GM12873 (cell line): ENCODE results near the gene ZNF638.

Experiments
- TF ChIP-seq, protein P1 (sequence below): IDR thresholded peaks from 2 replicates; pipeline ENCODE4 v1.5.1; 2012; ENCODE audit warnings: low read depth, mild to moderate bottlenecking, moderate library complexity, low read length, control low read depth; ENCODE audit not compliant: insufficient read depth; ENCODE audit errors: missing control alignments

The ZNF638 gene

DNA sequence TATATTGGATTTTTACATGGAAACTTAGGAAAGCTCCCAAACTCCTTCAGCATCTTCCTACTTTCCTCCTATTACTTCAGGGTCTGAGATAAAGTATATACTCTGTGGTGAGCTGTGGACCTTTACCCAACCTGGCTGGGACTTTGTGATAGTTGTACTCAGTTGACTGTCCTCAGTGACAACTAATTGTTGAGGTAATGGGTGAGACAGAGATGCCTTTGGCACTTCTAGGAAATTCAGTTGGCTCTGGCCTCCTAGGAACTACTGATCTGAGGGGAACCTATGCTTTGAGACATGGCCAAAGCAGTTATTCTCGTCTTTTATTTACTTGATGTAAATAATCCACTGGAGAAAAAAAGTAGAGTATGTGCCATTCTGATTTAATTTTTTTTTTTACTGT lies 39.4 kb upstream of the ZNF638 start:
- TF ChIP-seq, protein P1, sequence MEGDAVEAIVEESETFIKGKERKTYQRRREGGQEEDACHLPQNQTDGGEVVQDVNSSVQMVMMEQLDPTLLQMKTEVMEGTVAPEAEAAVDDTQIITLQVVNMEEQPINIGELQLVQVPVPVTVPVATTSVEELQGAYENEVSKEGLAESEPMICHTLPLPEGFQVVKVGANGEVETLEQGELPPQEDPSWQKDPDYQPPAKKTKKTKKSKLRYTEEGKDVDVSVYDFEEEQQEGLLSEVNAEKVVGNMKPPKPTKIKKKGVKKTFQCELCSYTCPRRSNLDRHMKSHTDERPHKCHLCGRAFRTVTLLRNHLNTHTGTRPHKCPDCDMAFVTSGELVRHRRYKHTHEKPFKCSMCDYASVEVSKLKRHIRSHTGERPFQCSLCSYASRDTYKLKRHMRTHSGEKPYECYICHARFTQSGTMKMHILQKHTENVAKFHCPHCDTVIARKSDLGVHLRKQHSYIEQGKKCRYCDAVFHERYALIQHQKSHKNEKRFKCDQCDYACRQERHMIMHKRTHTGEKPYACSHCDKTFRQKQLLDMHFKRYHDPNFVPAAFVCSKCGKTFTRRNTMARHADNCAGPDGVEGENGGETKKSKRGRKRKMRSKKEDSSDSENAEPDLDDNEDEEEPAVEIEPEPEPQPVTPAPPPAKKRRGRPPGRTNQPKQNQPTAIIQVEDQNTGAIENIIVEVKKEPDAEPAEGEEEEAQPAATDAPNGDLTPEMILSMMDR, result no peak

DNA sequence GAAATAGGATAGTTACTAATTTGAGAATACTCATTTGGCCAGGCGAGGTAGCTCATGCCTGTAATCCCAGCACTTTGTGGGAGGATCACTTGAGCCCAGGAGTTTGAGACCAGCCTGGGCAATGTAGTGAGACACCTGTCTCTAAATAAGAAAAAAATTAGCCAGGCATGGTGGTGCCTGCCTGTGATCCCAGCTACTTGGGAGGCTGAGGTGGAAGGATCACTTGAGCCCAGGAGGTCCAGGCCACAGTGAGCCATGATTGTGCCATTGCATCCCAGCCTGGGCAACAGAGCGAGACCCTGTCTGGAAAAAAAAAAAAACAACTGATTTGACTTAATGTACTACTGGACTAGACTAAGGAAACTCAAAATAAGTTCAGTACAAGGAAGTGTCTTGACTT lies 32.7 kb upstream of the ZNF638 start:
- TF ChIP-seq, protein P1, result no peak

DNA sequence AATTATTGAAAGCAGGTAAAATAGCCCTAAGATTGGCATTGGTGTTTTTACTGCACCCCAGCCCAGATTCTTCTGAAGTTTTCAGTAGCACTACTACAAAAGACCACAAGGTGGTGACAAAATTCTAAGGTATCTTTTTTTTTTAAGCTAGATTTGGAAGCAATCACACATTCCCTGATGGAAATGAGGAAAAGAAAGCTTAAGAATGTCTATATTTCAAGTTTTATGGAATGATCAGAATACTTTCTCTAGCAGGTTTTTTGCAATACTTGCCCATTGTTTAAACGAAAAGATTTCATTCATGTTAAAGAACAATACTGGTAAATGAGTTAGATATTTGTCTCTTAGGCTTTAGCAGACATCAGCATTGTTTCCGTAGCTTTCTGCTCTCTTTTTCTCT lies 32.1 kb upstream of the ZNF638 start:
- TF ChIP-seq, protein P1, result peak; percentile 53

DNA sequence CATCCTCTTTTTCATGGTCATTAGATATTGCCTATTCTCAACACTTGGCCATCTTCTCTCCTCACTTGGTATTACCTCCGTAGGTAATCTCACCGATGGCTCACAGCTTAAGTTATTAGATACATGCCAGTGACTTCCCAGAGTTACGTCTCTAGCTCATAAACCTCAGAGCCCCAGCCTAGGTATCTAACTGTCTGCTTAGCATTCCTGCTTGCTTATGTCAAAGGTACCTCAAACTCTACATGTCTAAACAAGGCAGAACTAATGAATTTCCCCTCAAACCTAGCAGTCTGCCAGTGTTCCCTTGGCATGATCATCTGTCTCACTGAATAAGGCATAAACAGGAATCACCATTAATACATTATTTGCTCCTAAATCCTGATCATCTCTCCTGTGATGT lies 27.7 kb upstream of the ZNF638 start:
- TF ChIP-seq, protein P1, result no peak

DNA sequence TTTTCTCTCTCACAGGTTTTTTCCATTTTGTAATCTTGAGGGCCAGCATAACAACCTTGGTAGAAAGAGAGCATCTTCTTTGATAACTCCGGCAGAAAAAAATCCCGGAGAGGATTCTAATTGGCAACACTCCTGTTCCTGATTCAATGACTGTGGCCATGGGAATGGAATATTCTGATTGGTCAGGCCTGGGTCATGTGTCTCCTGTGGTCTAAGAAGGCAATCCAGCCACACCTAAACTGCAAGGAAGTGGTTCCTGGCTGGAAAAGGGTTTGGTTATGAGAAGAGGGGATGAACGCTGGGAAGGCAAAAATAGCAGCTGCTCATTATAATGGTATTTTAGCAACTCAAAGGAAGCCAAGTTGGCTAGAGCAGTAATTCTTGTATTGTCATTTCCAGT lies 24.8 kb upstream of the ZNF638 start:
- TF ChIP-seq, protein P1, result no peak

DNA sequence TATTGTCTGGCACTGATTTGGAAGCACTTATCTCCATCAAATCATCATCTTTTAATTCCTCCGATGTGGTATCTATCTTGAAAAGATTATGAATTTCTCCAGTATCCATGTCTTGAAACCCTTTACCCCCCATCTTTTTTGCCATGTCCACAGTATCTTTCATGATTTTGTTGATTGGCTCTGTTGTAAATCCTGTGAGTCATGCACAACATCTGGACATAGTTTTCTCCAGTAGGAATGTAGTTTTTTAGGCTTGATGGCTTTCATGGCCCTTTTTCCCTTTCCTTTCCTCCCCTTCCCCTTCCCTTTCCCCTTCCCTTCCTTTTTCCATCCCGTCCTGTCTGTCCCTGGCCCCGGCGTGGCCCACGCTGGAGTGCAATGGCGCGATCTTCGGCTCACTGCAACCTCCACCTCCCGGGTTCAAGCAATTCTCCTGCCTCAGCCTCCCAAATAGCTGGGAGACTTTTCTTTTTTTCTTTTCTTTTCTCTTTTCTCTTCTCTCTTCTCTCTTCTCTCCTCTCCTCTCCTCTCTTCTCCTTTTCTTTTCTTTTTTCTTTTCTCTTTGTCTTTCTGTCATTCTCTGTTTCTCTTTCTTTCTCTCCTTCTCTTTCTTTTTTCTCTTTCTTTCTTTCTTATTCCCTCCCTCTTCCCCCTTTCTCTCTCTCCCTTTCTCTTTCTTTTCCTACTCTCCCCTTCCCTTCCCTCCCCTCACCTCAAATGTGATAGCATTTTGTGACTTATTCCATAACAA lies 18.4 kb upstream of the ZNF638 start:
- TF ChIP-seq, protein P1, result no peak

DNA sequence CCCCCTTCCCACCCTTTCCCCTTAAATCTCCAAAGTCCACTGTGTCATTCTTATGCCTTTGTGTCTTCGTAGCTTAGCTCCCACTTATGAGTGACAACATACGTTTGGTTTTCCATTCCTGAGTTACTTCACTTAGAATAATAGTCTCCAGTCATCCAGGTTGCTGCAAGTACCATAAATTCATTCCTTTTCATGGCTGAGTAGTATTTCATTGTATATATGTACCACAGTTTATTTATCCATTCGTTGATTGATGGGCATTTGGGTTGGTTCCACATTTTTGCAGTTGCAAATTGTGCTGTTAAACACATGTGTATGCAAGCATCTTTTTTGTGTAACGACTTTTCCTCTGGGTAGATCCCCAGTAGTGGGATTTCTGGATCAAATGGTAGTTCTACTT lies 14.5 kb upstream of the ZNF638 start:
- TF ChIP-seq, protein P1, result no peak
